GM19463 (cell line): Measurements from ENCODE around the gene ALG1L2.
"Not testable (repeated sequence)": the region's sequence is repeated elsewhere in the genome, so short reads cannot be mapped to it uniquely, and the experiment has no call there.

Experiments used
- ATAC-seq: cut with Tn5 transposase; IDR thresholded peaks from one replicate; pipeline ENCODE4 v1.9.1; 2021; ENCODE audit warnings: mild to moderate bottlenecking, moderate library complexity; ENCODE audit not compliant: unreplicated experiment

Gene ALG1L2

GRCh38 chr3:130120291-130120690 lies 38.7 kb downstream of the ALG1L2 start:
- not testable (repeated sequence) for ATAC-seq

DNA sequence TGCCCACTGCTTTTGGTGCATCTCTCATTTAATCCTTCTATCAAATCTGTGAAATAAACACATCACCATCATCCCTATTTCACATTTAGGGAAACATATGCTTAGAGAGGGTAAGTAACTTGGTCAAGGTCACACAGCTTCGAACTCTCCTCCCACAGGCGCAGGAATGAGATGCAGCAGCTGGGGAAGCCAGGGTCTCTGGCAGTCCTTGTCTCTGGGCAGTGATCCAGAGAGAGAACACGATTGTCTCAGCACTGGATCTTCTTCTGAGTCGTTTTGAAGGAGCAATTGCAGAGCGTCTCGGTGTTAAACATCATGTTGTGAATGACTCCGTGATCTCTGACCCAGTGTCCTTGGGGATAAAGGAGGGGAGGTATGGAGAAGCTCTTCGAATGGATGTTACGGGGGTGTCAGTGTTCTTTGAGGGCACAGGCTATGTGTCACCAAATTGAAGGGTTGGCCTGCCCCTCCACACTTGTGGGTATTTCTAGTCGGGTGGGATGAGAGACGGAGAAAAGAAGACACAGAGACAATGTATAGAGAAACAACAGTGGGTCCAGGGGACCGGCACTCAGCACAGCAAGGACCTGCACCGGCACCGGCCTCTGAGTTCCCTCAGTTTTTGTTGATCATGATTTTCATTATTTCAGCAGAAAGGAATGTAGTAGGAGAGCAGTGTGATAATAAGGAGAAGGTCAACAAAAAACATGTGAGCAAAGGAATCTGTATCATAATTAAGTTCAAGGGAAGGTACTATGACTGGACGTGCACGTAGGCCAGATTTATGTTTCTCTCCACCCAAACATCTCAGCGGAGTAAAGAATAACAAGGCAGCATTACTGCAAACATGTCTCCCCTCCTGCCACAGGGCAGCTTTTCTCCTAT lies 41.5 kb downstream of the ALG1L2 start:
- ATAC-seq: not testable (repeated sequence)

- not testable (repeated sequence) for ATAC-seq
Observed at GRCh38 chr3:130125406-130125805, 43.8 kb downstream of the ALG1L2 start.

GRCh38 chr3:130136337-130136736 lies 54.7 kb downstream of the ALG1L2 start:
- not testable (repeated sequence) for ATAC-seq

GRCh38 chr3:130137685-130138084 lies 56.1 kb downstream of the ALG1L2 start:
- not testable (repeated sequence) for ATAC-seq

DNA sequence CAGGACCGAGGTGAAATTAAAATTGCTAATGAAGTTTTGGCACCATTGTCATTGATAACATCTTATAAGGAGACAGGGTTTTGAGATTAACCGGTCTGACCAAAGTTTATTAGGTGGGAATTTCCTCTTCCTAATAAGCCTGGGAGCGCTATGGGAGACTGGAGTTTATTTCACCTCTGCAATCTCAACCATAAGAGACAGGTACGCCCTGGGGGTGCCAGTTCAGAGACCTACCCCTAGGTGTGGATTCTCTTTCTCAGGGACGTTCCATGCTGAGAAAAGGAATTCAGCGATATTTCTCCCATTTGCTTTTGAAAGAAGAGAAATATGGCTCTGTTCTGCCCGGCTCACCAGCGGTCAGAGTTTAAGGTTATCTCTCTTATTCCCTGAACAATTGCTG lies 57.4 kb downstream of the ALG1L2 start:
- ATAC-seq: not testable (repeated sequence)

GRCh38 chr3:130140756-130141155 lies 59.1 kb downstream of the ALG1L2 start:
- not testable (repeated sequence) for ATAC-seq

- ATAC-seq: not testable (repeated sequence)
Observed at GRCh38 chr3:130143648-130144327, 62.2 kb downstream of the ALG1L2 start.

GRCh38 chr3:130144328-130144650 lies 62.7 kb downstream of the ALG1L2 start:
- not testable (repeated sequence) for ATAC-seq

GRCh38 chr3:130145456-130145855 lies 63.8 kb downstream of the ALG1L2 start:
- ATAC-seq: not testable (repeated sequence)

GRCh38 chr3:130146465-130146864 lies 64.8 kb downstream of the ALG1L2 start:
- ATAC-seq: not testable (repeated sequence)
